Bladder microvascular endothelial cell (primary cell): ENCODE results near the gene JAK2. TPM values are rescaled to one million over a fixed set of nuclear protein-coding genes. Genes with fewer than 3 reads are reported as not detected.

Source experiments
- total RNA-seq: library from RNA; depleted of rRNA; stranded (reverse); fragments of >200 nt; gene quantifications from 2 replicates; pipeline ENCODE4 v1.2.3, GENCODE V29; 2014

The JAK2 gene
- total RNA-seq, result 4.9 and 8.9 TPM in 2 replicates

GRCh38 chr9:4984621-4985385 lies at the start of gene JAK2:
TSS of gene JAK2 (plus strand) at chr9:4985272. CDS start at chr9:5021988, 36,716 bp downstream.

Other genes with a start within 250 kb of the JAK2 start
- 33.5 and 63.7 TPM in 2 replicates for gene AK3, start 244.1 kb upstream of the JAK2 start, total RNA-seq
- 7.6 and 11.3 TPM in 2 replicates for gene RCL1, start 192.3 kb upstream of the JAK2 start, total RNA-seq
- gene INSL6, start 200.4 kb downstream of the JAK2 start, total RNA-seq, result 0.13 TPM in 1 of 2 replicates, not detected in the other
- gene INSL4, start 246.1 kb downstream of the JAK2 start, total RNA-seq, result not detected in 2 replicates